Thymus (tissue), 14 donors: ENCODE data around the gene N4BP2L2. TPM values are rescaled to one million over a fixed set of nuclear protein-coding genes. Genes with fewer than 3 reads are reported as not detected.

Experiments
- DNase-seq, 9 donors: peaks; one replicate each; pipeline ENCODE4 v3.0.0-alpha.2; 2013; ENCODE audit warnings: low spot score in 9 of 9, low read depth in 6 of 9, missing footprints in 1 of 9
- H3K27ac ChIP-seq, 2 donors: one replicate each; pipeline ENCODE4 v1.5.1; 2013; ENCODE audit warnings: control low read depth in 1 of 2, low read depth in 1 of 2, low read length in 1 of 2, mild to moderate bottlenecking in 1 of 2, moderate library complexity in 1 of 2
- H3K27me3 ChIP-seq, 2 donors: one replicate each; pipeline ENCODE4 v1.5.1; 2013; ENCODE audit warnings: low read length in 1 of 2; ENCODE audit not compliant: control insufficient read depth in 2 of 2, insufficient read depth in 1 of 2
- H3K36me3 ChIP-seq, 2 donors: one replicate each; pipeline ENCODE4 v1.5.1; 2013; ENCODE audit warnings: low read length in 1 of 2, mild to moderate bottlenecking in 1 of 2, moderate library complexity in 1 of 2; ENCODE audit not compliant: control insufficient read depth in 2 of 2, insufficient read depth in 2 of 2
- H3K4me1 ChIP-seq, 2 donors: one replicate each; pipeline ENCODE4 v1.5.1; 2013; ENCODE audit warnings: low read length in 2 of 2; ENCODE audit not compliant: control insufficient read depth in 2 of 2, insufficient read depth in 2 of 2
- H3K4me3 ChIP-seq, 2 donors: one replicate each; pipeline ENCODE4 v1.5.1; 2013; ENCODE audit warnings: low read length in 2 of 2, control low read depth in 1 of 2, mild to moderate bottlenecking in 1 of 2
- H3K9me3 ChIP-seq, 2 donors: one replicate each; pipeline ENCODE4 v1.5.1; 2013; ENCODE audit warnings: low read length in 1 of 2, mild to moderate bottlenecking in 1 of 2; ENCODE audit not compliant: control insufficient read depth in 2 of 2, insufficient read depth in 1 of 2
- WGBS: extraction: QIAGEN DNeasy Blood & Tissue Kit; methylation state at CpG from one replicate; pipeline ENCODE4 v1.1.7; 2013; 5-methylcytosine and 5-hydroxymethylcytosine counted together
- long read RNA-seq, 10 donors: transcript quantifications; one replicate each; lab custom pipeline, GENCODE V29; 2026
- polyA plus RNA-seq: library from polyadenylated mRNA; stranded (reverse); fragments of 200-250 nt; gene quantifications from one replicate; pipeline ENCODE4 v1.2.3, GENCODE V29; 2013
- total RNA-seq: library from RNA; stranded (reverse); fragments of 120-200 nt; gene quantifications from one replicate; pipeline ENCODE4 v1.2.4, GENCODE V29; 2013
- donor health status: healthy.

The N4BP2L2 gene
- total RNA-seq (123 TPM), polyA plus RNA-seq (137 TPM)
- long read RNA-seq, donor 1, full-length matches to known transcripts, result 3 of 3 reads
- long read RNA-seq, donor 1, partial matches to known transcripts, result 0 of 3 reads
- long read RNA-seq, donor 1, other reads (novel, unspliced or antisense), result 0 of 3 reads
- long read RNA-seq, donor 2, result 0 reads
- long read RNA-seq, donor 3, full-length matches to known transcripts, result 27 of 63 reads
- long read RNA-seq, donor 3, partial matches to known transcripts, result 31 of 63 reads
- long read RNA-seq, donor 3, other reads (novel, unspliced or antisense), result 5 of 63 reads
- long read RNA-seq, donor 4, full-length matches to known transcripts, result 22 of 29 reads
- long read RNA-seq, donor 4, partial matches to known transcripts, result 7 of 29 reads
- long read RNA-seq, donor 4, other reads (novel, unspliced or antisense), result 0 of 29 reads
- long read RNA-seq, donor 5, full-length matches to known transcripts, result 33 of 77 reads
- long read RNA-seq, donor 5, partial matches to known transcripts, result 44 of 77 reads
- long read RNA-seq, donor 5, other reads (novel, unspliced or antisense), result 0 of 77 reads
- long read RNA-seq, donor 6, full-length matches to known transcripts, result 26 of 45 reads
- long read RNA-seq, donor 6, partial matches to known transcripts, result 19 of 45 reads
- long read RNA-seq, donor 6, other reads (novel, unspliced or antisense), result 0 of 45 reads
- long read RNA-seq, donor 7, full-length matches to known transcripts, result 13 of 28 reads
- long read RNA-seq, donor 7, partial matches to known transcripts, result 15 of 28 reads
- long read RNA-seq, donor 7, other reads (novel, unspliced or antisense), result 0 of 28 reads
- long read RNA-seq, donor 8, full-length matches to known transcripts, result 8 of 13 reads
- long read RNA-seq, donor 8, partial matches to known transcripts, result 5 of 13 reads
- long read RNA-seq, donor 8, other reads (novel, unspliced or antisense), result 0 of 13 reads
- long read RNA-seq, donor 9, full-length matches to known transcripts, result 15 of 34 reads
- long read RNA-seq, donor 9, partial matches to known transcripts, result 19 of 34 reads
- long read RNA-seq, donor 9, other reads (novel, unspliced or antisense), result 0 of 34 reads
- long read RNA-seq, donor 10, full-length matches to known transcripts, result 11 of 11 reads
- long read RNA-seq, donor 10, partial matches to known transcripts, result 0 of 11 reads
- long read RNA-seq, donor 10, other reads (novel, unspliced or antisense), result 0 of 11 reads

- Histone ChIP-seq H3K9me3 (no peaks in the 10 kb centered on the region), H3K4me1 (peaks cover 4 to 13% of the 10 kb centered on the region in 2 donors), H3K27ac (peak within 1 kb of the TSS; percentile 93 to 99), H3K27me3 (no peaks in the 10 kb centered on the region), H3K4me3 (peak within 1 kb of the TSS; percentile 78 to 97), H3K36me3 (peaks cover 3 to 22% of the 10 kb centered on the region in 2 donors)
- 5% methylated on average over 32 of the region's 32 CpGs for WGBS
- DNase-seq, result peak; percentile 87 to 99 (median 96)
Measured at GRCh38 chr13:32538621-32539246, at the start of gene N4BP2L2. N4BP2L2 (minus strand) TSS chr13:32538795; CDS start chr13:32537027, 1,768 bp downstream.

GRCh38 chr13:32587811-32588170 lies 49.2 kb upstream of the N4BP2L2 start:
- H3K4me3 ChIP-seq, result peak overlapping the region; percentile 81 to 100
- 3% methylated on average over 8 of the region's 8 CpGs for WGBS
- H3K27me3 ChIP-seq, result no peaks in the 10 kb centered on the region
- peaks cover 5 to 9% of the 10 kb centered on the region in 2 donors for H3K4me1 ChIP-seq
- DNase-seq, result no peak
- H3K9me3 ChIP-seq, result no peaks in the 10 kb centered on the region
- peak overlapping the region in 1 of 2 donors; percentile 87 for H3K27ac ChIP-seq
- no peaks in the 10 kb centered on the region for H3K36me3 ChIP-seq

DNA sequence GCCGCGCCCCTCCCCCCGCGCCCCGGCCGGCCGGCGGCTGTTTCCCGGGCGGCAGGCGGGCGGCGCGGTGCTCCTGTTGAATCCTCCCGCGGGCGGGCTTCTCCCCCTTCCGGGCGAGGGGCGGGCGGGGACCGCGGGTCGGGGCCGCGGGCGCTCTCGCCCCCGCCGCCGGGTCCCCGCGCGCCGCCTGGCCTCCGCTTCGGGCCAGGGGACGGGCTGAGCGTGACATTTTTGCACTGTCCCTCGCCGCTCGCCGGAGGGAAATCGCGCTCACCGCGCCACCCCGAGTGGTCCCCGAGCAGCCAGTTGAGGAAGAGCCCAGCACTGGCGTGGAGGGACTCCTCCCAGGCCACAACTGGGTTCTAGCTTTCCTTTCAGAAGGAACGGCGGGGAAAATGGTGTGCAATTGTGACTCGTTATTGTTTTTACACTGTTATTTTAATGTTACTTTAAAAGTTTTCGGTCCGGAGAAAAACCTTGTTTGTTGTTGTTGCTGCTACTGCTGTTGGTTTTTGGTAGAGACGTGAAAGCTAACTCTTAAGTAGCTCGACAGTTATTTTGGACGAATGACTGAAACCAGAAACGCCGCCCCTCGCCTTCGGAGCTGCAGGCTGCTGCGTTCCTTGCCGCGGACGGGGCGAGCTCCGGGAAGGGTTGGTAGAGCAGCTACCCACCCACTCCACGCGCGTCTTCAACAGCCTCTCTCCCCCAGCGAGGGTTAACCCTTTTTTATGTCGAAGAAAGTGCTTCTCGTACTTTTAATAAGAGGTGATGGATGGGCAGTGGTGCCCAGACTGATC lies 48.6 kb upstream of the N4BP2L2 start:
- Histone ChIP-seq H3K36me3 (no peaks in the 10 kb centered on the region), H3K9me3 (no peaks in the 10 kb centered on the region), H3K27me3 (no peaks in the 10 kb centered on the region), H3K4me3 (peak overlapping the region; percentile 81 to 100), H3K4me1 (peaks cover 5 to 9% of the 10 kb centered on the region in 2 donors), H3K27ac (peak overlapping the region; percentile 87 to 97)
- under 1% methylated on average over 74 of the region's 74 CpGs for WGBS
- DNase-seq, result peak in 6 of 9 donors; percentile 29 to 75 (median 52)

GRCh38 chr13:32586080-32586900 lies 47.7 kb upstream of the N4BP2L2 start, which contains the start of gene PDS5B:
PDS5B (plus strand) TSS chr13:32586452; CDS start chr13:32648773, 62,321 bp downstream.
- H3K4me1 ChIP-seq, result peaks cover 5 to 9% of the 10 kb centered on the region in 2 donors
- H3K9me3 ChIP-seq, result no peaks in the 10 kb centered on the region
- peak within 1 kb of the TSS; percentile 97 for H3K27ac ChIP-seq
- peak; percentile 75 to 96 (median 92) for DNase-seq
- WGBS, result 1% methylated on average over 97 of the region's 97 CpGs
- no peaks in the 10 kb centered on the region for H3K36me3 ChIP-seq
- peak within 1 kb of the TSS; percentile 81 to 100 for H3K4me3 ChIP-seq
- no peaks in the 10 kb centered on the region for H3K27me3 ChIP-seq

- Histone ChIP-seq H3K4me1 (peaks cover 5 to 9% of the 10 kb centered on the region in 2 donors), H3K27me3 (no peaks in the 10 kb centered on the region), H3K27ac (peak overlapping the region in 1 of 2 donors; percentile 25), H3K4me3 (peak overlapping the region; percentile 60 to 100), H3K36me3 (no peaks in the 10 kb centered on the region), H3K9me3 (no peaks in the 10 kb centered on the region)
- WGBS, result 5% methylated on average over 8 of the region's 8 CpGs
- DNase-seq, result peak in 4 of 9 donors; percentile 7 to 35 (median 16)
Measured at GRCh38 chr13:32585550-32586079, 47.0 kb upstream of the N4BP2L2 start.

DNA sequence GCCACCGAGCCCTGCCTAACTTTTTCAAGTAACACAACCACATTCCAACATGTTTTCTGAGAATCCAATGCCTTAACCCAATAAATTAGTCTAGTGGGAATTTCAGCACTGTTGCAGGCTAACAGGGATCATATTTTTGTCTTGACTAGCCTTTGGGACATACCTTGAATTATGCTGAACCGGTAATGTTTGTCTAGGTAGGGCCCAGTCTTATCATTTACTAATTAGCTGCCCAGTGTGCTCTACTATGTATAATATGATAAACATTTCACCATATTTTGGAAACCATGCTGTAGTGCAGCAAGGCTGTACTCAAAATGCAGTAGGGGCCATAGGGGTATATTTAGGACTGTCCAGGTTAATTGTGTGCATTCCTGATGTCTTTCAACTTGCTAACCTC lies 44.4 kb upstream of the N4BP2L2 start:
- no peak overlapping the region for H3K27ac ChIP-seq
- H3K27me3 ChIP-seq, result no peaks in the 10 kb centered on the region
- H3K4me1 ChIP-seq, result peaks cover 2 to 4% of the 10 kb centered on the region in 2 donors
- DNase-seq, result no peak
- H3K36me3 ChIP-seq, result no peaks in the 10 kb centered on the region
- peaks cover 0 to 3% of the 10 kb centered on the region in 2 donors for H3K9me3 ChIP-seq
- 95% methylated on average over 2 of the region's 2 CpGs for WGBS
- H3K4me3 ChIP-seq, result no peak overlapping the region

GRCh38 chr13:32582281-32582680 lies 43.7 kb upstream of the N4BP2L2 start:
- Histone ChIP-seq H3K4me3 (no peak overlapping the region), H3K4me1 (peaks cover 2 to 4% of the 10 kb centered on the region in 2 donors), H3K36me3 (no peaks in the 10 kb centered on the region), H3K27ac (no peak overlapping the region), H3K27me3 (no peaks in the 10 kb centered on the region), H3K9me3 (peaks cover 0 to 8% of the 10 kb centered on the region in 2 donors)
- 93% methylated on average over 2 of the region's 2 CpGs for WGBS
- DNase-seq, result no peak
